Endothelial cell of umbilical vein (primary cell): Measurements from ENCODE around the gene OPCML. TPM values are rescaled to one million over a fixed set of nuclear protein-coding genes. Genes with fewer than 3 reads are reported as not detected.

Experiments used
- BruUV-seq: library from RNA; stranded (reverse); fragments of 400-500 nt; replicated peaks from 2 replicates; lab custom pipeline; 2021; lab: Mats Ljungman, UMichigan
- CTCF ChIA-PET: fragments of 300-600, 350-600 bp; sonication (Branson Sonifier 250); formaldehyde crosslinking; loops from one replicate; lab custom pipeline; 2021; ENCODE audit warnings: antibody characterized with exemption, inconsistent platforms; lab: Charles Lee
- POLR2A ChIA-PET: fragments of 300-600, 350-600 bp; sonication (Branson Sonifier 250); formaldehyde crosslinking; loops from one replicate; lab custom pipeline; 2021; ENCODE audit warnings: antibody characterized with exemption, inconsistent platforms; lab: Charles Lee
- DNase-seq: peaks from one replicate; pipeline ENCODE4 v3.0.0-alpha.2; 2011; ENCODE audit warnings: low read depth, low spot score
- FAIRE-seq: peaks from 2 replicates; lab custom pipeline; 2011; peaks lifted over from hg19 to GRCh38; lab: Jason Lieb, UNC
- H2AFZ ChIP-seq: 2 replicates; pipeline ENCODE4 v1.6.0; 2012; ENCODE audit warnings: low read depth, low read length, control low read depth, inconsistent platforms
- H3K27ac ChIP-seq: 2 replicates; pipeline ENCODE4 v1.5.1; 2011; ENCODE audit warnings: low read depth, mild to moderate bottlenecking, control low read depth, low read length, moderate library complexity; ENCODE audit not compliant: insufficient read depth
- H3K27me3 ChIP-seq, 2 experiments: 2 replicates each; pipeline versions ENCODE4 v1.6.0 to v1.6.1; 2011; ENCODE audit warnings: low read length in 2 of 2, mixed read lengths in 1 of 2; ENCODE audit not compliant: control insufficient read depth in 2 of 2, insufficient read depth in 2 of 2
- H3K36me3 ChIP-seq, 2 experiments: 2 replicates in 1 of 2; 3 replicates in 1 of 2; pipeline ENCODE4 v1.5.1; 2011; ENCODE audit warnings: low read length in 2 of 2, mild to moderate bottlenecking in 1 of 2, moderate library complexity in 1 of 2; ENCODE audit not compliant: control insufficient read depth in 2 of 2, insufficient read depth in 2 of 2; ENCODE audit errors: extremely low read depth in 1 of 2
- H3K4me1 ChIP-seq: 3 replicates; pipeline ENCODE4 v1.5.1; 2011; ENCODE audit warnings: mild to moderate bottlenecking, low read length; ENCODE audit not compliant: control insufficient read depth, insufficient read depth; ENCODE audit errors: extremely low read depth
- H3K4me2 ChIP-seq: 2 replicates; pipeline ENCODE4 v1.6.1; 2011; ENCODE audit warnings: low read length, control low read depth, mixed read lengths; ENCODE audit not compliant: insufficient read depth
- H3K4me3 ChIP-seq, 3 experiments: fragments of 200-600 bp in 1 of 3; sonication (generic), shearing (Covaris generic) in 1 of 3; replicated peaks in 1 of 3; 2 replicates each; pipeline ENCODE4 v1.5.1; 2011 to 2016; ENCODE audit warnings: control low read depth in 3 of 3, low read length in 3 of 3, mild to moderate bottlenecking in 2 of 3, inconsistent platforms in 1 of 3, low read depth in 1 of 3, moderate library complexity in 1 of 3; ENCODE audit not compliant: insufficient read depth in 1 of 3
- H3K79me2 ChIP-seq: 2 replicates; pipeline ENCODE4 v1.6.0; 2012; ENCODE audit warnings: low read length, inconsistent platforms; ENCODE audit not compliant: control insufficient read depth, insufficient read depth
- H3K9ac ChIP-seq: replicated peaks from 2 replicates; pipeline ENCODE3; 2011; ENCODE audit warnings: low read length, control low read depth; ENCODE audit not compliant: insufficient read depth; ENCODE audit errors: extremely low read depth
- H3K9me1 ChIP-seq: replicated peaks from 3 replicates; pipeline ENCODE4 v1.6.0; 2011; ENCODE audit warnings: mild to moderate bottlenecking, low read length; ENCODE audit not compliant: control insufficient read depth, insufficient read depth; ENCODE audit errors: extremely low read depth
- H3K9me3 ChIP-seq: replicated peaks from 2 replicates; pipeline ENCODE4 v1.5.1; 2012; ENCODE audit warnings: low read length, inconsistent platforms; ENCODE audit not compliant: control insufficient read depth, insufficient read depth
- H4K20me1 ChIP-seq: replicated peaks from 2 replicates; pipeline ENCODE3; 2011; ENCODE audit warnings: mild to moderate bottlenecking, low read length; ENCODE audit not compliant: control insufficient read depth, insufficient read depth; ENCODE audit errors: extremely low read depth
- EZH2 ChIP-seq: IDR thresholded peaks from 2 replicates; pipeline ENCODE4 v1.6.1; 2012; ENCODE audit warnings: borderline replicate concordance, low read depth, mild to moderate bottlenecking, moderate library complexity, low read length, inconsistent platforms; ENCODE audit not compliant: severe bottlenecking
- GATA2 ChIP-seq: IDR thresholded peaks from 2 replicates; pipeline ENCODE4 v1.7.0; 2011; ENCODE audit warnings: low read depth, mild to moderate bottlenecking, moderate library complexity, mixed read lengths, low read length; ENCODE audit not compliant: insufficient read length, insufficient read depth
- JUN ChIP-seq: IDR thresholded peaks from 2 replicates; pipeline ENCODE4 v1.6.1; 2011; ENCODE audit warnings: borderline replicate concordance, low read depth; ENCODE audit not compliant: insufficient read length, insufficient read depth
- MYC ChIP-seq: IDR thresholded peaks from one replicate; pipeline ENCODE4 v1.6.1; 2011; ENCODE audit warnings: mild to moderate bottlenecking, low read depth, low read length
- POLR2A ChIP-seq: IDR thresholded peaks from 2 replicates; pipeline ENCODE4 v1.6.1; 2012; ENCODE audit warnings: low read depth, mild to moderate bottlenecking, control low read depth, low read length
- dilution Hi-C: fragments of 300-500 bp; cut with MboI; formaldehyde crosslinking; loops from one replicate; pipeline ENCODE4 v1.15.0; 2019; ENCODE audit warnings: low sequenced_read_pairs; ENCODE audit not compliant: extremely low pct_ligation_motif_present
- intact Hi-C: fragments of 100-400 bp; cut with micrococcal nuclease; formaldehyde crosslinking; loops from one replicate; pipeline ENCODE4 v1.10.0; 2022
- polyA plus RNA-seq, 4 experiments: library from polyadenylated mRNA; depleted of rRNA in 3 of 4; stranded (reverse) in 3 of 4; unstranded in 1 of 4; fragments of >200 nt; gene quantifications; 2 replicates each; pipeline versions ENCODE4 v1.2.1 to v1.2.3, GENCODE V29; 2011 to 2012; ENCODE audit warnings: missing spikeins in 1 of 4
- total RNA-seq: library from RNA; stranded (reverse); gene quantifications from 2 replicates; pipeline ENCODE4 v1.2.3, GENCODE V29; 2021
- TF ChIP-seq, protein P1 (sequence below): IDR thresholded peaks from 2 replicates; pipeline ENCODE4 v1.6.1; 2011; ENCODE audit not compliant: insufficient read depth, insufficient read length
- TF ChIP-seq, protein P2 (sequence below), 2 donors: IDR thresholded peaks; 1 replicate in 1 of 2; 2 replicates in 1 of 2; pipeline ENCODE4 v1.5.1; 2011; ENCODE audit warnings: low read length in 2 of 2, mild to moderate bottlenecking in 2 of 2, moderate library complexity in 2 of 2, control low read depth in 1 of 2, inconsistent platforms in 1 of 2, low read depth in 1 of 2; ENCODE audit not compliant: insufficient read depth in 1 of 2; ENCODE audit errors: extremely low read depth in 1 of 2

OPCML gene
- total and polyA plus RNA-seq, 2 donors (not counting 3 experiments of a cell fraction or from before 2014, with no cell fraction given) = not detected

DNA sequence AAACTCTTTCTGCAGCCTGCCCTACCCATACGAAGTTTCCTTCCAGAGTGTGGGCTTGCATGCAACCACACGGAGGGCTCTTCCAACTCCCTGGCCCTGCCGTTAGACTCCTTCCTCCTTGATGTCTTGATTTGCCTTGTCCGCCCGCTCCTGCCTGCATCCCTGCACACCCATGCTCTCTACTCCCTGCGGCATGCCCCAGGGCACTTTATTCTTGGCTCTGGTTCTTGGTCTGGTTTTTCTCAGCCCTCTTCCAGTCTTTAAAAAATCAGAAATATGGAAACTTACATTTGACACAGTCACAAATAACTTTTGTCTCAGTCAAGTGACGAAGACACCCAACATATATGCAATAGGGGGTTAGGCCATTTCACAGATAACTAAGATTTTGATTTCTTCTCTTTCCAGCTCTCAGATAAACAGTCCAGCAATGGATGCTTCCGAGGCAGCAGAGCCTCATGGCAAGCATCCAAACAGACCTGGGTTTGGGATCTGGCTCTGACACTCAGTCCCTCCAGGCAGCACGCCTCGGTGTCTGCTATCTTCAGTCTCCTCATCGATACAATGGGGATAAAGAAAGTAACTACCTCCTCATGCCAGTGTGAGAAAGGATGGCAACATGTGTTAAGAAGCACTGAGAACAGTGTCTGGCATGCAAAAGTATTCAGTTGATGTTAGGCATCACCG lies 15.7 kb upstream of the OPCML start:
- no TSS peak for BruUV-seq
- Histone ChIP-seq H3K36me3 (no peaks in the 10 kb centered on the region), H3K27ac (no peak overlapping the region), H4K20me1 (no peaks in the 10 kb centered on the region), H3K9me3 (peaks cover 7% of the 10 kb centered on the region), H3K4me1 (no peaks in the 10 kb centered on the region), H2AFZ (no peak overlapping the region), H3K27me3 (no peaks in the 10 kb centered on the region), H3K4me2 (no peak overlapping the region), H3K9me1 (no peaks in the 10 kb centered on the region), H3K9ac (no peak overlapping the region), H3K4me3 (no peak overlapping the region), H3K79me2 (no peaks in the 10 kb centered on the region)
- CTCF ChIA-PET = no interaction called here
- dilution Hi-C loops (no loop called here), intact Hi-C loops (no loop called here)
- POLR2A ChIA-PET = no interaction called here
- no peak for FAIRE-seq
- DNase-seq = no peak
- TF ChIP-seq JUN = no peak
- TF ChIP-seq POLR2A = no peak
- TF ChIP-seq EZH2 = no peak
- TF ChIP-seq, protein P1, sequence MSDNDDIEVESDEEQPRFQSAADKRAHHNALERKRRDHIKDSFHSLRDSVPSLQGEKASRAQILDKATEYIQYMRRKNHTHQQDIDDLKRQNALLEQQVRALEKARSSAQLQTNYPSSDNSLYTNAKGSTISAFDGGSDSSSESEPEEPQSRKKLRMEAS = no peak
- TF ChIP-seq, protein P2, sequence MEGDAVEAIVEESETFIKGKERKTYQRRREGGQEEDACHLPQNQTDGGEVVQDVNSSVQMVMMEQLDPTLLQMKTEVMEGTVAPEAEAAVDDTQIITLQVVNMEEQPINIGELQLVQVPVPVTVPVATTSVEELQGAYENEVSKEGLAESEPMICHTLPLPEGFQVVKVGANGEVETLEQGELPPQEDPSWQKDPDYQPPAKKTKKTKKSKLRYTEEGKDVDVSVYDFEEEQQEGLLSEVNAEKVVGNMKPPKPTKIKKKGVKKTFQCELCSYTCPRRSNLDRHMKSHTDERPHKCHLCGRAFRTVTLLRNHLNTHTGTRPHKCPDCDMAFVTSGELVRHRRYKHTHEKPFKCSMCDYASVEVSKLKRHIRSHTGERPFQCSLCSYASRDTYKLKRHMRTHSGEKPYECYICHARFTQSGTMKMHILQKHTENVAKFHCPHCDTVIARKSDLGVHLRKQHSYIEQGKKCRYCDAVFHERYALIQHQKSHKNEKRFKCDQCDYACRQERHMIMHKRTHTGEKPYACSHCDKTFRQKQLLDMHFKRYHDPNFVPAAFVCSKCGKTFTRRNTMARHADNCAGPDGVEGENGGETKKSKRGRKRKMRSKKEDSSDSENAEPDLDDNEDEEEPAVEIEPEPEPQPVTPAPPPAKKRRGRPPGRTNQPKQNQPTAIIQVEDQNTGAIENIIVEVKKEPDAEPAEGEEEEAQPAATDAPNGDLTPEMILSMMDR (IDR thresholded peaks at IDR 0.05; ENCODE audit: extremely low read depth in 1 of 2, insufficient read depth in 1 of 2, low read depth in 1 of 2, low read length in 2 of 2) = no peak
- no peak for TF ChIP-seq MYC
- TF ChIP-seq GATA2 = no peak
